Transverse colon (tissue), 4 donors: Measurements from ENCODE around the gene RPGRIP1.

ENCODE experiments used
- CTCF ChIP-seq, 5 experiments: fragments of 200-600 bp in 3 of 5; fragments of 450-650 bp in 2 of 5; sonication (generic) in 3 of 5; IDR thresholded peaks; 1 replicate in 2 of 5; 2 replicates in 3 of 5; pipeline ENCODE4 v1.5.1; 2016 to 2017; ENCODE audit warnings: antibody characterized with exemption in 5 of 5, inconsistent platforms in 3 of 5, mild to moderate bottlenecking in 2 of 5, moderate library complexity in 1 of 5
- EP300 ChIP-seq: sonication (generic); formaldehyde crosslinking; IDR thresholded peaks from one replicate; pipeline ENCODE4 v1.6.1; 2017; ENCODE audit warnings: antibody characterized with exemption, low read depth
- POLR2A ChIP-seq: fragments of 450-650 bp; IDR thresholded peaks from one replicate; pipeline ENCODE4 v1.6.1; 2016; ENCODE audit warnings: antibody characterized with exemption, mild to moderate bottlenecking, moderate library complexity
- POLR2AphosphoS5 ChIP-seq, 3 donors: sonication (generic); formaldehyde crosslinking; IDR thresholded peaks; one replicate each; pipeline ENCODE4 v1.6.1; 2016; ENCODE audit warnings: antibody characterized with exemption in 3 of 3

- TF ChIP-seq CTCF (IDR thresholded peaks at IDR 0.05) (no peak), POLR2A (no peak), POLR2AphosphoS5 (IDR thresholded peaks at IDR 0.05) (no peak), EP300 (no peak)
Observed at GRCh38 chr14:21252149-21252548, 27.7 kb upstream of the RPGRIP1 start.
